ENCODE data around the gene SLC2A3. TPM values are rescaled to one million over a fixed set of nuclear protein-coding genes. Genes with fewer than 3 reads are reported as not detected.

SLC2A3 gene
- total and polyA plus RNA-seq, 2 of the 13 experiments (the other 11 are each of a cell fraction or from before 2014, with no cell fraction given): 39.3 to 580 TPM

DNA sequence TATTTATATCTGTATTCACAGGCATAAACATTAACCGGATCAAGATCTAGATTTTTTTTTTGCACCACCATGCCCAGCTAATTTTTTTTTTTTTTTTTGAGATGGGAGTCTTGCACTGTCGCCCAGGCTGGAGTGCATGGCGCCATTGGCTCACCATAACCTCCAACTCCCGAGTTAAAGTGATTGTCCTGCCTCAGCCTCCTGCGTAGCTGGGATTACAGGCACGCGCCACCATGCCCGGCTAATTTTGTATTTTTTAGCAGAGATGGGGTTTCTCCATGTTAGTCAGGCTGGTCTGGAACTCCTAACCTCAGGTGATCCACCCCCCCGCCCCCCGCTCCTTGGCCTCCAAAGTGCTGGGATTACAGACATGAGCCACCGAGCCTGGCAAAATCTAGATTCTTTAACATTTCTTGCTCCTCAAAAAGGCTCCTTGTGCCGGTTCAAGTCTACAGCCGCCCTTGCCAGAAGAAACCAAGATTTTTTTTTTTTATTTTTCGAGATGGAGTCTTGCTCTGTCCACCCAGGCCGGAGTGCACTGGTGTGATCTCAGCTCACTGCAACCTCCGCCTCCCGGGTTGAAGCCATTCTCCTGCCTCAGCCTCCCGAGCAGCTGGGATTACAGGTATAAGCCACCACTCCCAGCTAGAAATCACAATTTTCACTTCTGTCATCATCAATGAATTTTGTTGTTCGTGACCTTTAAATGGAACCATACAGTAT lies 36.9 kb upstream of the SLC2A3 start:
- no peak overlapping the region for H3K27ac ChIP-seq (ENCODE audit: extremely low read length, insufficient read depth, low read length)
- H3K9ac ChIP-seq (ENCODE audit: insufficient read depth, low read depth, low read length): no peak overlapping the region
- no peak for FAIRE-seq
- POLR2A ChIA-PET: no interaction called here
- no peaks in the 10 kb centered on the region for H3K36me3 ChIP-seq (replicated peaks in 1 of 2; ENCODE audit: control insufficient read depth in 1 of 2, insufficient read depth in 2 of 2, low read length in 2 of 2)
- H2AFZ ChIP-seq (ENCODE audit: low read length): no peak overlapping the region
- H4K20me1 ChIP-seq (ENCODE audit: insufficient read depth, low read length): no peaks in the 10 kb centered on the region
- TF ChIP-seq XBP1 (CRISPR knock-in tag; IDR thresholded peaks at IDR 0.05) (no peak), MIER2 (CRISPR knock-in tag; IDR thresholded peaks at IDR 0.05) (no peak), ZFP36L2 (CRISPR knock-in tag; IDR thresholded peaks at IDR 0.05) (no peak), ZKSCAN1 (IDR thresholded peaks at IDR 0.05; ENCODE audit: low read length) (no peak), JUN (CRISPR knock-in tag; IDR thresholded peaks at IDR 0.05) (no peak), ZBTB46 (CRISPR knock-in tag; IDR thresholded peaks at IDR 0.05; ENCODE audit: borderline replicate concordance) (no peak), NRL (CRISPR knock-in tag; IDR thresholded peaks at IDR 0.05; ENCODE audit: borderline replicate concordance) (no peak), STAT6 (CRISPR knock-in tag; IDR thresholded peaks at IDR 0.05; ENCODE audit: borderline replicate concordance) (no peak), ZNF530 (CRISPR knock-in tag; IDR thresholded peaks at IDR 0.05; ENCODE audit: low read depth) (no peak), ZKSCAN5 (CRISPR knock-in tag; IDR thresholded peaks at IDR 0.05) (no peak), ATAD3A (CRISPR knock-in tag; IDR thresholded peaks at IDR 0.05) (no peak), MAFG (CRISPR knock-in tag; IDR thresholded peaks at IDR 0.05) (no peak), JARID2 (CRISPR knock-in tag; IDR thresholded peaks at IDR 0.05; ENCODE audit: insufficient replicate concordance) (no peak), TP53 (CRISPR knock-in tag; conservative IDR thresholded peaks at IDR 0.05) (no peak), MATR3 (CRISPR knock-in tag; IDR thresholded peaks at IDR 0.05) (no peak), ATF7 (IDR thresholded peaks at IDR 0.05) (no peak), ATF7 (CRISPR knock-in tag; IDR thresholded peaks at IDR 0.05) (no peak), SP1 (IDR thresholded peaks at IDR 0.05) (no peak), SP1 (CRISPR knock-in tag; IDR thresholded peaks at IDR 0.05) (no peak), FLYWCH1 (CRISPR knock-in tag; IDR thresholded peaks at IDR 0.05) (no peak)
- TF ChIP-seq, protein P1, sequence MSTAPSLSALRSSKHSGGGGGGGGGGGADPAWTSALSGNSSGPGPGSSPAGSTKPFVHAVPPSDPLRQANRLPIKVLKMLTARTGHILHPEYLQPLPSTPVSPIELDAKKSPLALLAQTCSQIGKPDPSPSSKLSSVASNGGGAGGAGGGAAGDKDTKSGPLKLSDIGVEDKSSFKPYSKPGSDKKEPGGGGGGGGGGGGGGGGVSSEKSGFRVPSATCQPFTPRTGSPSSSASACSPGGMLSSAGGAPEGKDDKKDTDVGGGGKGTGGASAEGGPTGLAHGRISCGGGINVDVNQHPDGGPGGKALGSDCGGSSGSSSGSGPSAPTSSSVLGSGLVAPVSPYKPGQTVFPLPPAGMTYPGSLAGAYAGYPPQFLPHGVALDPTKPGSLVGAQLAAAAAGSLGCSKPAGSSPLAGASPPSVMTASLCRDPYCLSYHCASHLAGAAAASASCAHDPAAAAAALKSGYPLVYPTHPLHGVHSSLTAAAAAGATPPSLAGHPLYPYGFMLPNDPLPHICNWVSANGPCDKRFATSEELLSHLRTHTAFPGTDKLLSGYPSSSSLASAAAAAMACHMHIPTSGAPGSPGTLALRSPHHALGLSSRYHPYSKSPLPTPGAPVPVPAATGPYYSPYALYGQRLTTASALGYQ (CRISPR knock-in tag; IDR thresholded peaks at IDR 0.05): no peak
- H3K4me1 ChIP-seq (ENCODE audit: insufficient read depth, low read length): no peaks in the 10 kb centered on the region
- CTCF ChIA-PET (ENCODE audit: low intra/inter-chr PET ratio, low total read pairs): no interaction called here
- intact Hi-C loops (cut with micrococcal nuclease; ENCODE audit: unreplicated experiment): no loop called here
- in situ Hi-C loops (cut with HindIII; ENCODE audit: extremely low pct_ligation_motif_present, low pct_unique_long_range_greater_than_20kb): no loop called here
- H3K4me2 ChIP-seq (ENCODE audit: low read depth, low read length): no peak overlapping the region
- no peak overlapping the region for H3K4me3 ChIP-seq (replicated peaks in 1 of 3; ENCODE audit: insufficient read depth in 1 of 3, low read depth in 2 of 3, low read length in 3 of 3)
- no peaks in the 10 kb centered on the region for H3K27me3 ChIP-seq (ENCODE audit: control insufficient read depth in 1 of 2, insufficient read depth in 2 of 2, low read length in 2 of 2)
- no TSS peak for BruUV-seq (replicated peaks)
- no peaks in the 10 kb centered on the region for H3K79me2 ChIP-seq (ENCODE audit: insufficient read depth, low read length)
- DNase-seq (ENCODE audit: low spot score): no peak
- H3K9me3 ChIP-seq (ENCODE audit: low read length): no peaks in the 10 kb centered on the region
- ATAC-seq: no peak
- WGBS (ENCODE audit: low lambda C conversion rate): 89% methylated on average over 19 of the region's 19 CpGs
